Small intestine (tissue), 7 donors: ENCODE data around the gene FIS1. TPM values are rescaled to one million over a fixed set of nuclear protein-coding genes. Genes with fewer than 3 reads are reported as not detected.

Experiments used
- DNase-seq, 2 donors: peaks; one replicate each; pipeline versions ENCODE4 v3.0.0 to v3.0.0-alpha.2; 2013
- FAIRE-seq: peaks from 2 replicates; lab custom pipeline; 2012; peaks lifted over from hg19 to GRCh38; lab: Jason Lieb, UNC
- H3K27ac ChIP-seq, 3 donors: one replicate each; pipeline ENCODE4 v1.5.1; 2013; ENCODE audit warnings: low read length in 2 of 3, mild to moderate bottlenecking in 2 of 3, control low read depth in 1 of 3, inconsistent platforms in 1 of 3, low read depth in 1 of 3, moderate library complexity in 1 of 3
- H3K27me3 ChIP-seq, 3 donors: one replicate each; pipeline ENCODE4 v1.6.1; 2013; ENCODE audit warnings: low read length in 3 of 3, inconsistent platforms in 1 of 3; ENCODE audit not compliant: control insufficient read depth in 3 of 3, insufficient read depth in 3 of 3
- H3K36me3 ChIP-seq, 3 donors: one replicate each; pipeline ENCODE4 v1.6.1; 2013; ENCODE audit warnings: low read length in 3 of 3, inconsistent platforms in 1 of 3, low read depth in 1 of 3, mild to moderate bottlenecking in 1 of 3, moderate library complexity in 1 of 3; ENCODE audit not compliant: control insufficient read depth in 3 of 3, insufficient read depth in 2 of 3
- H3K4me1 ChIP-seq, 3 donors: one replicate each; pipeline ENCODE4 v1.6.1; 2013; ENCODE audit warnings: low read length in 2 of 3, inconsistent platforms in 1 of 3, low read depth in 1 of 3, mild to moderate bottlenecking in 1 of 3, moderate library complexity in 1 of 3; ENCODE audit not compliant: control insufficient read depth in 3 of 3, insufficient read depth in 2 of 3
- H3K4me3 ChIP-seq, 3 donors: one replicate each; pipeline ENCODE4 v1.5.1; 2013; ENCODE audit warnings: low read length in 3 of 3, control low read depth in 1 of 3, inconsistent platforms in 1 of 3, low read depth in 1 of 3, mild to moderate bottlenecking in 1 of 3, moderate library complexity in 1 of 3
- H3K9me3 ChIP-seq, 2 donors: one replicate each; pipeline ENCODE4 v1.6.1; 2013; ENCODE audit warnings: low read depth in 1 of 2, low read length in 1 of 2; ENCODE audit not compliant: control insufficient read depth in 2 of 2, insufficient read depth in 1 of 2
- WGBS, 3 donors: extraction: QIAGEN DNeasy Blood & Tissue Kit; methylation state at CpG; one replicate each; pipeline ENCODE4 v1.1.7; 2013; 5-methylcytosine and 5-hydroxymethylcytosine counted together
- polyA plus RNA-seq, 4 donors: library from polyadenylated mRNA; stranded (reverse) in 3 of 4; unstranded in 1 of 4; fragments of 200-250 nt in 3 of 4; fragments of 120-200 nt in 1 of 4; gene quantifications; one replicate each; pipeline versions ENCODE4 v1.2.1 to v1.2.3, GENCODE V29; 2013
- donor health status: healthy with polysubstance abuse.
- donor health status: control.
- donor health status: control.
- donor health status: Bipolar disorder and iron deficiency.
- donor health status: healthy.

FIS1 gene
- polyA plus RNA-seq, 4 donors = 136 to 319 (median 242) TPM

GRCh38 chr7:101220295-101220694, 24.6 kb downstream of the FIS1 start:
- Histone ChIP-seq H3K4me3 (no peak overlapping the region), H3K27me3 (no peaks in the 10 kb centered on the region), H3K27ac (peak overlapping the region in 1 of 3 donors; percentile 50), H3K9me3 (no peaks in the 10 kb centered on the region), H3K4me1 (peaks cover 0 to 31% (median 5%) of the 10 kb centered on the region in 3 donors), H3K36me3 (peaks cover 8 to 54% (median 12%) of the 10 kb centered on the region in 3 donors)
- 50 to 73% (median 51%) methylated on average over 5 of the region's 5 CpGs for WGBS, 3 donors
- DNase-seq (peak; percentile 68 to 73), FAIRE-seq (no peak)

GRCh38 chr7:101218236-101219125, 26.4 kb downstream of the FIS1 start:
- Histone ChIP-seq H3K27ac (peak overlapping the region; percentile 78 to 99 (median 98)), H3K4me3 (peak overlapping the region; percentile 39 to 73 (median 69)), H3K36me3 (peaks cover 3 to 54% (median 5%) of the 10 kb centered on the region in 3 donors), H3K27me3 (no peaks in the 10 kb centered on the region), H3K4me1 (peaks cover 0 to 31% (median 5%) of the 10 kb centered on the region in 3 donors), H3K9me3 (no peaks in the 10 kb centered on the region)
- 4 to 5% (median 4%) methylated on average over 26 of the region's 26 CpGs for WGBS, 3 donors
- FAIRE-seq (no peak), DNase-seq (peak; percentile 41 to 65)

GRCh38 chr7:101217388-101218235, 27.3 kb downstream of the FIS1 start, which contains the start of the genes PLOD3 and ZNHIT1:
Gene PLOD3 (minus strand): TSS chr7:101217581. CDS start chr7:101217274, 307 bp downstream.
Gene ZNHIT1 (plus strand): TSS chr7:101218165. CDS start chr7:101218196, 31 bp downstream.
- Histone ChIP-seq H3K36me3 (peaks cover under 1 to 54% (median 9%) of the 10 kb centered on the region in 3 donors), H3K27ac (peak within 1 kb of the TSS; percentile 91 to 99 (median 98)), H3K9me3 (no peaks in the 10 kb centered on the region), H3K27me3 (no peaks in the 10 kb centered on the region), H3K4me3 (peak within 1 kb of the TSS; percentile 73 to 77 (median 77)), H3K4me1 (peaks cover 0 to 31% (median 5%) of the 10 kb centered on the region in 3 donors)
- 1% methylated on average over 48 to 57 of the region's 57 CpGs for WGBS, 3 donors
- FAIRE-seq (peak; percentile 55), DNase-seq (peak; percentile 98 to 99)

GRCh38 chr7:101216860-101217387, 28.0 kb downstream of the FIS1 start:
- H3K27ac ChIP-seq = peak overlapping the region; percentile 91 to 99 (median 98)
- DNase-seq = peak; percentile 41 to 56
- 0 to 2% (median 1%) methylated on average over 17 to 34 of the region's 34 CpGs for whole genome bisulfite sequencing, 3 donors
- FAIRE-seq = no peak
- H3K36me3 ChIP-seq = peaks cover 5 to 54% (median 8%) of the 10 kb centered on the region in 3 donors
- H3K4me3 ChIP-seq = peak overlapping the region; percentile 73 to 77 (median 77)
- peaks cover 0 to 31% (median 5%) of the 10 kb centered on the region in 3 donors for H3K4me1 ChIP-seq
- no peaks in the 10 kb centered on the region for H3K9me3 ChIP-seq
- H3K27me3 ChIP-seq = no peaks in the 10 kb centered on the region

GRCh38 chr7:101216001-101216859, 28.7 kb downstream of the FIS1 start:
- Histone ChIP-seq H3K27me3 (no peaks in the 10 kb centered on the region), H3K4me3 (peak overlapping the region in 2 of 3 donors; percentile 73 to 77), H3K4me1 (peaks cover 0 to 31% (median 5%) of the 10 kb centered on the region in 3 donors), H3K36me3 (peaks cover 11 to 54% (median 11%) of the 10 kb centered on the region in 3 donors), H3K27ac (peak overlapping the region in 2 of 3 donors; percentile 98 to 99), H3K9me3 (no peaks in the 10 kb centered on the region)
- WGBS, 3 donors = 67 to 74% (median 74%) methylated on average over 28 to 31 of the region's 31 CpGs
- FAIRE-seq = no peak
- no peak for DNase-seq

- Histone ChIP-seq H3K36me3 (peaks cover 20 to 88% (median 24%) of the 10 kb centered on the region in 3 donors), H3K4me1 (peaks cover 0 to 11% (median 2%) of the 10 kb centered on the region in 3 donors), H3K27me3 (no peaks in the 10 kb centered on the region), H3K4me3 (no peak overlapping the region), H3K27ac (no peak overlapping the region), H3K9me3 (no peaks in the 10 kb centered on the region)
- no peak for DNase-seq
- WGBS, 3 donors = 93 to 99% (median 95%) methylated on average over 6 to 8 of the region's 8 CpGs
- no peak for FAIRE-seq
Observed at GRCh38 chr7:101212014-101212413, 32.9 kb downstream of the FIS1 start.

GRCh38 chr7:101211501-101211900, 33.4 kb downstream of the FIS1 start:
- DNase-seq (no peak), FAIRE-seq (no peak)
- WGBS, 3 donors = 96 to 97% (median 96%) methylated on average over 19 to 24 of the region's 24 CpGs
- Histone ChIP-seq H3K9me3 (no peaks in the 10 kb centered on the region), H3K27ac (no peak overlapping the region), H3K36me3 (peaks cover 20 to 92% (median 24%) of the 10 kb centered on the region in 3 donors), H3K4me3 (no peak overlapping the region), H3K4me1 (peaks cover 0 to 6% (median 2%) of the 10 kb centered on the region in 3 donors), H3K27me3 (no peaks in the 10 kb centered on the region)
